HepG2 (cell line): ENCODE results near the gene RAPGEF6.

Experiments used
- CBX2 ChIP-seq, 2 experiments: fragments of 200-600 bp in 1 of 2; sonication (generic); formaldehyde crosslinking in 1 of 2; IDR thresholded peaks; 2 replicates each; pipeline versions ENCODE4 v1.7.0 to v1.8.1; 2018 to 2022; ENCODE audit warnings: low read depth in 2 of 2, low read length in 1 of 2, mild to moderate bottlenecking in 1 of 2, missing genetic modification reagents in 1 of 2
- FOSL2 ChIP-seq: sonication (generic); formaldehyde crosslinking; IDR thresholded peaks from 2 replicates; pipeline ENCODE4 v1.4.0; 2020; ENCODE audit warnings: missing genetic modification reagents
- RNF2 ChIP-seq: fragments of 450-650 bp; conservative IDR thresholded peaks from 2 replicates; pipeline ENCODE4 v1.6.1; 2016; ENCODE audit warnings: low read depth
- SMARCC2 ChIP-seq: fragments of 450-650 bp; IDR thresholded peaks from 2 replicates; pipeline ENCODE4 v1.6.1; 2017; ENCODE audit warnings: antibody characterized with exemption, mild to moderate bottlenecking
- SMC3 ChIP-seq: IDR thresholded peaks from 2 replicates; pipeline ENCODE4 v1.6.1; 2011; ENCODE audit warnings: low read length, improper control_type of control experiment
- SRF ChIP-seq: IDR thresholded peaks from 2 replicates; pipeline ENCODE4 v1.6.1; 2011; ENCODE audit warnings: mild to moderate bottlenecking, low read depth, low read length, moderate library complexity
- YY1 ChIP-seq: IDR thresholded peaks from 2 replicates; pipeline ENCODE4 v1.6.1; 2011; ENCODE audit warnings: low read length, low read depth, moderate library complexity, mild to moderate bottlenecking; ENCODE audit not compliant: insufficient read depth, insufficient replicate concordance
- ZBTB20 ChIP-seq: sonication (generic); formaldehyde crosslinking; IDR thresholded peaks from 2 replicates; pipeline ENCODE4 v1.8.1; 2023; ENCODE audit warnings: missing genetic modification reagents, low read depth, mild to moderate bottlenecking, borderline replicate concordance
- ZFP41 ChIP-seq: sonication (generic); formaldehyde crosslinking; IDR thresholded peaks from 2 replicates; pipeline ENCODE4 v1.4.0; 2020; ENCODE audit warnings: mild to moderate bottlenecking, missing genetic modification reagents, borderline replicate concordance
- TF ChIP-seq, protein P1 (sequence below): sonication (generic); formaldehyde crosslinking; IDR thresholded peaks from 2 replicates; pipeline ENCODE4 v1.5.0; 2020; ENCODE audit warnings: mild to moderate bottlenecking, missing genetic modification reagents, moderate library complexity
- TF ChIP-seq, protein P2 (sequence below): sonication (generic); formaldehyde crosslinking; IDR thresholded peaks from 2 replicates; pipeline ENCODE4 v1.4.0; 2020; ENCODE audit warnings: missing genetic modification reagents
- TF ChIP-seq, protein P3 (sequence below): sonication (generic); formaldehyde crosslinking; IDR thresholded peaks from 2 replicates; pipeline ENCODE4 v1.5.0; 2020; ENCODE audit warnings: mild to moderate bottlenecking, missing genetic modification reagents
- TF ChIP-seq, protein P4 (sequence below): sonication (generic); formaldehyde crosslinking; IDR thresholded peaks from 2 replicates; pipeline ENCODE4 v1.4.0; 2020; ENCODE audit warnings: missing genetic modification reagents, mild to moderate bottlenecking, borderline replicate concordance

DNA sequence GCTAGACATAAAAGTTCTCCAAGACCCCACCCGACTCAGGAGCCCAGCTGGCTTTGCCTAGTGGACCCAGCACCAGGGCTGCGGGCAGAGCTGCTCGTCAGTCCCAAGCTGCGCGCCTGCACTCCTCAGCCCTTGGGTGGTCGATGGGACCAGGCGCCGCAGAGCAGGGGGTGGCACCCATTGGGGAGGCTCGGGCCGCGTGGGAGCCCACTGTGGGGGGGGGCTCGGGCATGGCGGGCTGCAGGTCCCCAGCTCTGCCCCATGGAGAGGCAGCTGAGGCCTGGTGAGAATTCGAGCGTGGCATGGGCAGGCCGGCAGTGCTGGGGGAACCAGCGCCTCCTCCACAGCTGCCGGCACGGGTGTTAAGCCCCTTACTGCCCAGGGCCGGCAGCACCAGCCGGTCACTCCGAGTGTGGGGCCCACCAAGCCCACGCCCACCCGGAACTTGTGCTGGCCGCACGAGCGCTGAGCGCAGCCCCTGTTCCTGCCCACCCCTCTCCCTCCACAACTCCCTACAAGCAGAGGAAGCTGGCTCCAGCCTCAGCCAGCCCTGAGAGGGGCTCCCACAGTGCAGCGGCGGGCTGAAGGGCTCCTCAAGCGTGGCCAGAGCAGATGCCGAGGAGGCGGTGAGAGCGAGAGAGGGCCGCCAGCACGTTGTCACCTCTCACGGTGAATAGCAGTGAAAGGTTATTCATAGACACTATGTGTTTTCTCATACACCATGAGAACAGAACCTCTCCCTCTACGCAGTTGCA lies 54.9 kb downstream of the RAPGEF6 start:
- TF ChIP-seq, protein P1, sequence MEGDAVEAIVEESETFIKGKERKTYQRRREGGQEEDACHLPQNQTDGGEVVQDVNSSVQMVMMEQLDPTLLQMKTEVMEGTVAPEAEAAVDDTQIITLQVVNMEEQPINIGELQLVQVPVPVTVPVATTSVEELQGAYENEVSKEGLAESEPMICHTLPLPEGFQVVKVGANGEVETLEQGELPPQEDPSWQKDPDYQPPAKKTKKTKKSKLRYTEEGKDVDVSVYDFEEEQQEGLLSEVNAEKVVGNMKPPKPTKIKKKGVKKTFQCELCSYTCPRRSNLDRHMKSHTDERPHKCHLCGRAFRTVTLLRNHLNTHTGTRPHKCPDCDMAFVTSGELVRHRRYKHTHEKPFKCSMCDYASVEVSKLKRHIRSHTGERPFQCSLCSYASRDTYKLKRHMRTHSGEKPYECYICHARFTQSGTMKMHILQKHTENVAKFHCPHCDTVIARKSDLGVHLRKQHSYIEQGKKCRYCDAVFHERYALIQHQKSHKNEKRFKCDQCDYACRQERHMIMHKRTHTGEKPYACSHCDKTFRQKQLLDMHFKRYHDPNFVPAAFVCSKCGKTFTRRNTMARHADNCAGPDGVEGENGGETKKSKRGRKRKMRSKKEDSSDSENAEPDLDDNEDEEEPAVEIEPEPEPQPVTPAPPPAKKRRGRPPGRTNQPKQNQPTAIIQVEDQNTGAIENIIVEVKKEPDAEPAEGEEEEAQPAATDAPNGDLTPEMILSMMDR (CRISPR knock-in tag) = no peak
- no peak for TF ChIP-seq RNF2
- no peak for TF ChIP-seq ZBTB20 (CRISPR knock-in tag)
- TF ChIP-seq SRF = no peak
- TF ChIP-seq CBX2 (IDR thresholded peaks at IDR 0.05; ENCODE audit: low read depth, low read length) = no peak
- no peak for TF ChIP-seq CBX2 (CRISPR knock-in tag; IDR thresholded peaks at IDR 0.05; ENCODE audit: low read depth)
- TF ChIP-seq, protein P2, sequence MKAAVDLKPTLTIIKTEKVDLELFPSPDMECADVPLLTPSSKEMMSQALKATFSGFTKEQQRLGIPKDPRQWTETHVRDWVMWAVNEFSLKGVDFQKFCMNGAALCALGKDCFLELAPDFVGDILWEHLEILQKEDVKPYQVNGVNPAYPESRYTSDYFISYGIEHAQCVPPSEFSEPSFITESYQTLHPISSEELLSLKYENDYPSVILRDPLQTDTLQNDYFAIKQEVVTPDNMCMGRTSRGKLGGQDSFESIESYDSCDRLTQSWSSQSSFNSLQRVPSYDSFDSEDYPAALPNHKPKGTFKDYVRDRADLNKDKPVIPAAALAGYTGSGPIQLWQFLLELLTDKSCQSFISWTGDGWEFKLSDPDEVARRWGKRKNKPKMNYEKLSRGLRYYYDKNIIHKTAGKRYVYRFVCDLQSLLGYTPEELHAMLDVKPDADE (CRISPR knock-in tag) = no peak
- no peak for TF ChIP-seq ZFP41 (CRISPR knock-in tag)
- no peak for TF ChIP-seq FOSL2 (CRISPR knock-in tag)
- no peak for TF ChIP-seq SMARCC2
- TF ChIP-seq, protein P3, sequence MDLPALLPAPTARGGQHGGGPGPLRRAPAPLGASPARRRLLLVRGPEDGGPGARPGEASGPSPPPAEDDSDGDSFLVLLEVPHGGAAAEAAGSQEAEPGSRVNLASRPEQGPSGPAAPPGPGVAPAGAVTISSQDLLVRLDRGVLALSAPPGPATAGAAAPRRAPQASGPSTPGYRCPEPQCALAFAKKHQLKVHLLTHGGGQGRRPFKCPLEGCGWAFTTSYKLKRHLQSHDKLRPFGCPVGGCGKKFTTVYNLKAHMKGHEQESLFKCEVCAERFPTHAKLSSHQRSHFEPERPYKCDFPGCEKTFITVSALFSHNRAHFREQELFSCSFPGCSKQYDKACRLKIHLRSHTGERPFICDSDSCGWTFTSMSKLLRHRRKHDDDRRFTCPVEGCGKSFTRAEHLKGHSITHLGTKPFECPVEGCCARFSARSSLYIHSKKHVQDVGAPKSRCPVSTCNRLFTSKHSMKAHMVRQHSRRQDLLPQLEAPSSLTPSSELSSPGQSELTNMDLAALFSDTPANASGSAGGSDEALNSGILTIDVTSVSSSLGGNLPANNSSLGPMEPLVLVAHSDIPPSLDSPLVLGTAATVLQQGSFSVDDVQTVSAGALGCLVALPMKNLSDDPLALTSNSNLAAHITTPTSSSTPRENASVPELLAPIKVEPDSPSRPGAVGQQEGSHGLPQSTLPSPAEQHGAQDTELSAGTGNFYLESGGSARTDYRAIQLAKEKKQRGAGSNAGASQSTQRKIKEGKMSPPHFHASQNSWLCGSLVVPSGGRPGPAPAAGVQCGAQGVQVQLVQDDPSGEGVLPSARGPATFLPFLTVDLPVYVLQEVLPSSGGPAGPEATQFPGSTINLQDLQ (CRISPR knock-in tag) = no peak
- TF ChIP-seq SMC3 = no peak
- TF ChIP-seq YY1 = no peak
- TF ChIP-seq, protein P4, sequence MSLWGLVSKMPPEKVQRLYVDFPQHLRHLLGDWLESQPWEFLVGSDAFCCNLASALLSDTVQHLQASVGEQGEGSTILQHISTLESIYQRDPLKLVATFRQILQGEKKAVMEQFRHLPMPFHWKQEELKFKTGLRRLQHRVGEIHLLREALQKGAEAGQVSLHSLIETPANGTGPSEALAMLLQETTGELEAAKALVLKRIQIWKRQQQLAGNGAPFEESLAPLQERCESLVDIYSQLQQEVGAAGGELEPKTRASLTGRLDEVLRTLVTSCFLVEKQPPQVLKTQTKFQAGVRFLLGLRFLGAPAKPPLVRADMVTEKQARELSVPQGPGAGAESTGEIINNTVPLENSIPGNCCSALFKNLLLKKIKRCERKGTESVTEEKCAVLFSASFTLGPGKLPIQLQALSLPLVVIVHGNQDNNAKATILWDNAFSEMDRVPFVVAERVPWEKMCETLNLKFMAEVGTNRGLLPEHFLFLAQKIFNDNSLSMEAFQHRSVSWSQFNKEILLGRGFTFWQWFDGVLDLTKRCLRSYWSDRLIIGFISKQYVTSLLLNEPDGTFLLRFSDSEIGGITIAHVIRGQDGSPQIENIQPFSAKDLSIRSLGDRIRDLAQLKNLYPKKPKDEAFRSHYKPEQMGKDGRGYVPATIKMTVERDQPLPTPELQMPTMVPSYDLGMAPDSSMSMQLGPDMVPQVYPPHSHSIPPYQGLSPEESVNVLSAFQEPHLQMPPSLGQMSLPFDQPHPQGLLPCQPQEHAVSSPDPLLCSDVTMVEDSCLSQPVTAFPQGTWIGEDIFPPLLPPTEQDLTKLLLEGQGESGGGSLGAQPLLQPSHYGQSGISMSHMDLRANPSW (CRISPR knock-in tag) = no peak
